Small intestine (tissue), 7 donors: ENCODE results near the gene CDK11A. TPM values are rescaled to one million over a fixed set of nuclear protein-coding genes. Genes with fewer than 3 reads are reported as not detected.

Source experiments
- DNase-seq, 2 donors: peaks; one replicate each; pipeline versions ENCODE4 v3.0.0 to v3.0.0-alpha.2; 2013
- FAIRE-seq: peaks from 2 replicates; lab custom pipeline; 2012; peaks lifted over from hg19 to GRCh38; lab: Jason Lieb, UNC
- H3K27ac ChIP-seq, 3 donors: one replicate each; pipeline ENCODE4 v1.5.1; 2013; ENCODE audit warnings: low read length in 2 of 3, mild to moderate bottlenecking in 2 of 3, control low read depth in 1 of 3, inconsistent platforms in 1 of 3, low read depth in 1 of 3, moderate library complexity in 1 of 3
- H3K27me3 ChIP-seq, 3 donors: one replicate each; pipeline ENCODE4 v1.6.1; 2013; ENCODE audit warnings: low read length in 3 of 3, inconsistent platforms in 1 of 3; ENCODE audit not compliant: control insufficient read depth in 3 of 3, insufficient read depth in 3 of 3
- H3K36me3 ChIP-seq, 3 donors: one replicate each; pipeline ENCODE4 v1.6.1; 2013; ENCODE audit warnings: low read length in 3 of 3, inconsistent platforms in 1 of 3, low read depth in 1 of 3, mild to moderate bottlenecking in 1 of 3, moderate library complexity in 1 of 3; ENCODE audit not compliant: control insufficient read depth in 3 of 3, insufficient read depth in 2 of 3
- H3K4me1 ChIP-seq, 3 donors: one replicate each; pipeline ENCODE4 v1.6.1; 2013; ENCODE audit warnings: low read length in 2 of 3, inconsistent platforms in 1 of 3, low read depth in 1 of 3, mild to moderate bottlenecking in 1 of 3, moderate library complexity in 1 of 3; ENCODE audit not compliant: control insufficient read depth in 3 of 3, insufficient read depth in 2 of 3
- H3K4me3 ChIP-seq, 3 donors: one replicate each; pipeline ENCODE4 v1.5.1; 2013; ENCODE audit warnings: low read length in 3 of 3, control low read depth in 1 of 3, inconsistent platforms in 1 of 3, low read depth in 1 of 3, mild to moderate bottlenecking in 1 of 3, moderate library complexity in 1 of 3
- H3K9me3 ChIP-seq, 2 donors: one replicate each; pipeline ENCODE4 v1.6.1; 2013; ENCODE audit warnings: low read depth in 1 of 2, low read length in 1 of 2; ENCODE audit not compliant: control insufficient read depth in 2 of 2, insufficient read depth in 1 of 2
- WGBS, 3 donors: extraction: QIAGEN DNeasy Blood & Tissue Kit; methylation state at CpG; one replicate each; pipeline ENCODE4 v1.1.7; 2013; 5-methylcytosine and 5-hydroxymethylcytosine counted together
- polyA plus RNA-seq, 4 donors: library from polyadenylated mRNA; stranded (reverse) in 3 of 4; unstranded in 1 of 4; fragments of 200-250 nt in 3 of 4; fragments of 120-200 nt in 1 of 4; gene quantifications; one replicate each; pipeline versions ENCODE4 v1.2.1 to v1.2.3, GENCODE V29; 2013
- donor health status: healthy with polysubstance abuse.
- donor health status: control.
- donor health status: control.
- donor health status: Bipolar disorder and iron deficiency.
- donor health status: healthy.

The CDK11A gene
- polyA plus RNA-seq, 4 donors: 17.3 to 232 (median 48.4) TPM

GRCh38 chr1:1756661-1757421 is 32.7 kb upstream of the CDK11A start:
- Histone ChIP-seq H3K27ac (no peak overlapping the region), H3K9me3 (no peaks in the 10 kb centered on the region), H3K36me3 (peaks cover 5 to 97% (median 12%) of the 10 kb centered on the region in 3 donors), H3K4me3 (no peak overlapping the region), H3K4me1 (peaks cover 4 to 8% (median 6%) of the 10 kb centered on the region in 3 donors), H3K27me3 (no peaks in the 10 kb centered on the region)
- FAIRE-seq: no peak
- no peak for DNase-seq
- 88 to 90% (median 90%) methylated on average over 33 of the region's 33 CpGs for WGBS, 3 donors

DNA sequence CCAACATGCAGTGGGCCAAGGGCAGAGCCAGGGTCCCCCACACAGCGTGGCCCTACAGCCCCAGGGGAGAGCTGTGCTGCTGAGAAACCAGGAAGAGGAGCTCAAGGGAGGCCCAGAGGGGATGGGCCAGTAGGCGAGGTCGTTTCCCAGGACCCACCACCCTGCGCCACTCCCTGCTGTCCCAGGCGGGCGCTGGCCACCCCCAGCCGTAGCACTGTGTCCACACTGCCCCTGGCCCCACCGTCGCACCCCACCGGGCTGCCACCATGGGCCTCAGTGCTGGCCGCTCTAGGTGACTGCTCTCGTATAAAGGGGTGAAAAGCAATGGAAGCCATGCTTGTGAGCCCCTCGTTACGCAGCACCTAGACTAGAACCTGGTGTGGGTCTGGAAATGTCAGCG is 31.7 kb upstream of the CDK11A start:
- H3K36me3 ChIP-seq: peaks cover 5 to 87% (median 12%) of the 10 kb centered on the region in 3 donors
- H3K27me3 ChIP-seq: no peaks in the 10 kb centered on the region
- no peak overlapping the region for H3K4me3 ChIP-seq
- FAIRE-seq: no peak
- H3K9me3 ChIP-seq: no peaks in the 10 kb centered on the region
- DNase-seq: no peak
- H3K27ac ChIP-seq: no peak overlapping the region
- 85 to 94% (median 88%) methylated on average over 13 to 15 of the region's 15 CpGs for WGBS, 3 donors
- peaks cover 4 to 8% (median 6%) of the 10 kb centered on the region in 3 donors for H3K4me1 ChIP-seq

- no peaks in the 10 kb centered on the region for H3K9me3 ChIP-seq
- 92 to 95% (median 92%) methylated on average over 12 to 19 of the region's 19 CpGs for WGBS, 3 donors
- DNase-seq: no peak
- FAIRE-seq: no peak
- H3K27me3 ChIP-seq: no peaks in the 10 kb centered on the region
- peaks cover 4 to 8% (median 6%) of the 10 kb centered on the region in 3 donors for H3K4me1 ChIP-seq
- H3K36me3 ChIP-seq: peaks cover 5 to 83% (median 12%) of the 10 kb centered on the region in 3 donors
- H3K4me3 ChIP-seq: no peak overlapping the region
- H3K27ac ChIP-seq: no peak overlapping the region
Measured at GRCh38 chr1:1755426-1755825, 31.3 kb upstream of the CDK11A start.

DNA sequence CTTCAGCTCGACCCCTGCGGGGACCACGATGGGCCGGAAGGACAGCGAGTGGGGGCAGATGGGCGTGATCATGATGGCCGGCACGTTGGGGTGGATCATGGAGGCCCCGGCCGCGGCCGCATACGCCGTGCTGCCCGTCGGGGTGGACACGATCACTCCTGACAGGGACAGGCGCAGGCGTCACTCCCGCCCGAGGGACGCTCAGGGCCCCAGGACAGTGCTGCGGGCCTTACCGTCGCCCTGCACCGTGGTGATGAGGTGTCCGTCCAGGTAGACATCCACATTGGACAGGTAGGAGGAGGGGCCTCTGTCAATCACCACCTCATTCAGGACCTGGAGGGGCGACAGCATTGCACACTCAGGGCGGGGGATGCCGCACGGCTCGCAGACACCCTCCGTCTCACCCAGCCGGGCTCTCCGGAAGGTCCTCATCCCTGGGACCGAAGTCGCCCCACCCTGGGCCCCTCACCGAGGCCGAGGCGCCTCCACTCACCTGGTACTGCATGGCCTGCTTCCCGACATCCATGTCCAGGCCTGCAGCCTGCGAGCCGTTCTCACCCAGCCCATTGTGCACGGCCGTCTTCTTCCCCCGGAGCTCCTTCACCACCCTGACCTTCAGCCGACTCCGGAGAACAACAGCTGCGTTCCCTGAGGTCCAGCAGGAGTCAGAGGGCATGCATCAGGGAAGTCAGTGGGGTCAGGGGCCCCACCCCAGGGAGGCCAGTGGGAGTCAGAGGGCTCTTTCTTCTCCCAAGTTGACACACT is 30.1 kb upstream of the CDK11A start:
- WGBS, 3 donors: 93 to 95% (median 93%) methylated on average over 42 to 49 of the region's 49 CpGs

DNA sequence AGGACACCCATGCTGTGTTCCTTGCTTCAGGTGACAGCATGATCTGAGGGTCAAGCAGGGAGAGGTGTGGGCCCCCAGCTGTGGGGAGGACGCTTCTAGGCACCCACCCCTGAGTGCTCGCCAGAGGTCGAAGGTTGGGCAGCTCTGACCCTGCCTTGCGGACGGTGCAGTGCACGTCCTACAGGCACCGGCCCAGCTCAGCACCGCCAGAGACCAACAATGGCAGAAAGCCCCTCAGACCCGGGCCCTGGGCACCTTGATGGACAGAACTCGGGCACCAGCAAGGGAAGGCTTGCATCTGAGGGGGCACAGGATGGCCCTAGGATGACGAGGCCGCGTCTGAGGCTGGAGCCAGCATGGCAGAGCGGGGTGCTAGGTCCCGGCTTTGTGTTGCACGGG is 29.4 kb upstream of the CDK11A start:
- Histone ChIP-seq H3K9me3 (no peaks in the 10 kb centered on the region), H3K36me3 (peaks cover 5 to 67% (median 11%) of the 10 kb centered on the region in 3 donors), H3K27me3 (no peaks in the 10 kb centered on the region), H3K4me1 (peaks cover 3 to 8% (median 4%) of the 10 kb centered on the region in 3 donors), H3K27ac (no peak overlapping the region), H3K4me3 (no peak overlapping the region)
- WGBS, 3 donors: 83 to 92% (median 90%) methylated on average over 16 of the region's 16 CpGs
- DNase-seq (no peak), FAIRE-seq (no peak)

More for the DNA sequence above, 30.1 kb upstream of the CDK11A start:
- Histone ChIP-seq H3K36me3 (peaks cover 5 to 71% (median 11%) of the 10 kb centered on the region in 3 donors), H3K4me1 (peaks cover 4 to 8% (median 4%) of the 10 kb centered on the region in 3 donors), H3K9me3 (no peaks in the 10 kb centered on the region), H3K27me3 (no peaks in the 10 kb centered on the region), H3K27ac (no peak overlapping the region), H3K4me3 (no peak overlapping the region)
- FAIRE-seq: no peak
- no peak for DNase-seq

DNA sequence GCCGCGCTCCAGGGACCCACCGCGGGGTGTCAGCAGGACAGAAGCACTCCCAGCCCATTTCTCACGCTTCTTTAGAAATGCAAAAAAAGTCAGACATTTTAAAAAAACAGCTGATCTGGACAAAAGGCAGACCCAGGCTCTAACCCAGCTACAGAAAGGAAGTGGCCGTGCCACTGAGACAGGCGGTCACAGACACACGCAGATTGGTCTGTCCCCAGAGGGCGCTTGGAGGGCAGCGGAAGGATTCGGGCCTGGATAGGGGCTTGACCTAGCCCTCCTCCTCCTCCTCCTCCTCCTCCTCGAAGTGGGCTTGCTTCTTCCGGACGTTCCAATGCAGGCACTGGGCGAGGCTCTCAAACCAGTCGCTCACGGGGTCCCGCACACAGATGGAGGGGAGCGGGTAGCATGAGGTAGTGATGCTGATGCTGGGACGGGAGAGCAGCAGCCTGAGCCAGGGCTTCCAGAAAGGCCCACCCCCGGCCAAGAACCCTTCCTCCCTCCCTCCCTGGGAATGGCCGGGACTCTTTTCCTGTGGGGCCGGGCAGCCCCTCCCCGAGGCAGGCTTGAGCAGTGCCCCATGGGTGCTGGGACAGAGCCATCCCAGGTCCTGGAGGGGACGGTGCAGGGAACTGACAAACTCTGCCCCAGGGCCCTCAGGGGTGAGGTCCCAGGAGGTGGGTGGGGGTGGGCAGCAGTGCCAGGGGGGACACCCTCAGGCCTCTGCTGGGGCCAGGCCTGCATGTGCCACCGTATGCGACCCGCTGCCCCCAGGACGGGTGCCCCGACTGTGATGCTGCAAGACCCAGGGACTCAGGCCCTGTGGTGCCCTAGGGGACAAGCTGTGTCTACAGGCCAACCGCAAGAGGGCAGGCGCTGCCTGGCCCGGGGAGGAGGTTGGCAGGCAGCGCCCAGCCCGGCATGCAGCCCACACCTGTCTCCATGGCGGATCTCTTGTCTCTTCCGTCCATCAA is 28.8 kb upstream of the CDK11A start:
- H3K27me3 ChIP-seq: no peaks in the 10 kb centered on the region
- 83 to 89% (median 87%) methylated on average over 34 to 37 of the region's 37 CpGs for WGBS, 3 donors
- FAIRE-seq (no peak), DNase-seq (no peak)
- no peak overlapping the region for H3K4me3 ChIP-seq
- no peak overlapping the region for H3K27ac ChIP-seq
- peaks cover 5 to 61% (median 11%) of the 10 kb centered on the region in 3 donors for H3K36me3 ChIP-seq
- peaks cover 0 to 1% (median under 1%) of the 10 kb centered on the region in 3 donors for H3K4me1 ChIP-seq
- H3K9me3 ChIP-seq: no peaks in the 10 kb centered on the region

DNA sequence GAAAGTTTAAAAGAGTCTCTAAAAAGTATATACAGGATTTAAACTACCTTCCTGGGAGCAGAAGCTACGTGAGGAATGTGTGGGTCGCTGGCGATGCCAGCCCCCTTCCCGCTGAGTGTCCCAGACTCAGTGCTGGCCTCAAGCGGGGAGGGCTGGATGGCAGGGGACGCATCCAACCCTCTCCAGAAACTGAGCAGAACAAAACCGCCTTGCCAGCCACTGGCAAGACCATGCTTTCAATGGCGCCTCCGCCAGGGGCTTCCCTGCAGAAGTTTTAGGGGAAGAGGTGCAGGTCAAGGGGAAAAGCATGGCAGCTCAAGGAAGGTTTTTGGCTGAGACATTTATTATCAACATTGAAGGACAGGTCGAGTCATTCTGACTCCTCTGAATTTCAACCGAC is 28.0 kb upstream of the CDK11A start:
- Histone ChIP-seq H3K9me3 (no peaks in the 10 kb centered on the region), H3K36me3 (peaks cover 5 to 54% (median 11%) of the 10 kb centered on the region in 3 donors), H3K27me3 (no peaks in the 10 kb centered on the region), H3K4me3 (no peak overlapping the region), H3K27ac (no peak overlapping the region), H3K4me1 (no peaks in the 10 kb centered on the region)
- FAIRE-seq: no peak
- no peak for DNase-seq
- WGBS, 3 donors: 89 to 93% (median 89%) methylated on average over 11 of the region's 11 CpGs
